Measurements from ENCODE around the gene NEDD4L. TPM values are rescaled to one million over a fixed set of nuclear protein-coding genes. Genes with fewer than 3 reads are reported as not detected.
A peak's percentile ranks its signal among the peaks of the same experiment; 100 is the strongest.

NEDD4L gene
- total RNA-seq, 1 experiment from 2014 or later: 42.9 TPM

DNA sequence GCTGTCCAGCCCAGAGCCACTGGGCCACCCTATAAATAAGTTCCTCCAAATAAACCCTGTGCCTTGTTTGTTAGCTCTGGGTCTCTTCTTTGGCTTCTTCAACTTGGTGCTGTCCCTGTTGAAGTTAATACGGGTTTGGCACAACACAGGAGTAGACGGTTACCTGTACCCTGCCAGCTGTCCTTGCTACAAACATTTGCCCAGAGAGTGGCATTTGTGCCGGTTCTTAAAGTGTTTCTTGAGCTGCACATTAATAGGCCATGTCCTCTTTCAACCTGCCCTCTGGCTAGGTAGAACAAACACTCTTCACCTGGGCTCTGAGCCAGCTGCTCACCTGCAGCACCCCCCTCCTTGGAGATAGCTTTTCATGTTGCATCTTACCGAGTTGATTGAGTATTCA lies 139.2 kb downstream of the NEDD4L start:
- peaks cover 26% of the 10 kb centered on the region for H3K4me1 ChIP-seq (ENCODE audit: control insufficient read depth, insufficient read depth, low read length)
- in situ Hi-C loops (cut with HindIII; ENCODE audit: low pct_unique_long_range_greater_than_20kb, low sequenced_read_pairs): no loop called here

DNA sequence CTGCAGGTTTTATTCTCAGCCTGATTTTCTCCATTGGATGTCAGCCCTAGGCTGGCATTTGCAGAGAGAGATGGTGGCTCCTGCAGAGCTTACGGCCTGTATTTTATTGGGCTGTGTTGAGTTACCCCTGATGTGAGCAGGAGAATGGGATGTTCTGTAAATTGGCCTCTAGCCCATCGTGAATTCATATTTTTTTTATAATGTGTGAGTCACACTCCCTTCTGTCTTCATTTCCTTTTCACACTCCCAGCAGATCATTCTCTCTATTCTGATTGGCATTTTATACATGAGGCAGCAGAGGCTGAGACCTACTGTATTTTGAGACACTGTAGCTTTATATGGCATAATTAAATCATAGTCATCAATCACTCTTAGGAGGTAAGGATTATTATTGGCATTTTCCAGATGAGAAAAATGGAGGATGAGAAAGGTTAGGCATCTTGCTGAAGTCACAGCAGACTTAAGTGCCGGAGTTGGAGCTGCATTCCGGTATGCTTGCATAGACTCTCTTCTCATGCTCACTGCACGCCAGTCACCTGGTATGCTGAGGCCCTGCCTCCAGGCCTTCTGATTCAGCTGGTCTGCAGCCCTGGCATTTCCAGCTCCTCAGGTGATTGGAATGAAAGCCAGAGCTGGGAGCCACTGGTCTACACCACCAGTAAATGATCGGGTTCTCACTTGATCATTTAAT lies 142.4 kb downstream of the NEDD4L start:
- Histone ChIP-seq H3K27me3 (ENCODE audit: control insufficient read depth, insufficient read depth, low read length) (no peaks in the 10 kb centered on the region), H3K9me3 (ENCODE audit: control insufficient read depth, insufficient read depth, low read depth, low read length) (no peaks in the 10 kb centered on the region), H3K4me3 (ENCODE audit: low read depth in 2 of 2, low read length in 2 of 2) (peak overlapping the region in 1 of 2 experiments; percentile 21; a peak in 1 of 4 replicates), H3K36me3 (ENCODE audit: control insufficient read depth, insufficient read depth, low read length) (no peaks in the 10 kb centered on the region), H3K27ac (ENCODE audit: low read length) (peak overlapping the region; percentile 40), H3K4me1 (ENCODE audit: control insufficient read depth, insufficient read depth, low read length) (peaks cover 18% of the 10 kb centered on the region)
- in situ Hi-C loops (cut with HindIII; ENCODE audit: low pct_unique_long_range_greater_than_20kb, low sequenced_read_pairs) (no loop called here), intact Hi-C loops (cut with micrococcal nuclease; ENCODE audit: unreplicated experiment) (loop anchor here (10.0 kb wide), 1 partner anchor 138 kb away; no protein-coding TSS in a partner anchor)
- no TSS peak for BruUV-seq (replicated peaks)
- ChIA-PET POLR2A (no interaction called here), CTCF (no interaction called here)
- DNase-seq (ENCODE audit: low read depth, low spot score): peak; percentile 70
- peak; percentile 93 for ATAC-seq
- TF ChIP-seq, protein P1, sequence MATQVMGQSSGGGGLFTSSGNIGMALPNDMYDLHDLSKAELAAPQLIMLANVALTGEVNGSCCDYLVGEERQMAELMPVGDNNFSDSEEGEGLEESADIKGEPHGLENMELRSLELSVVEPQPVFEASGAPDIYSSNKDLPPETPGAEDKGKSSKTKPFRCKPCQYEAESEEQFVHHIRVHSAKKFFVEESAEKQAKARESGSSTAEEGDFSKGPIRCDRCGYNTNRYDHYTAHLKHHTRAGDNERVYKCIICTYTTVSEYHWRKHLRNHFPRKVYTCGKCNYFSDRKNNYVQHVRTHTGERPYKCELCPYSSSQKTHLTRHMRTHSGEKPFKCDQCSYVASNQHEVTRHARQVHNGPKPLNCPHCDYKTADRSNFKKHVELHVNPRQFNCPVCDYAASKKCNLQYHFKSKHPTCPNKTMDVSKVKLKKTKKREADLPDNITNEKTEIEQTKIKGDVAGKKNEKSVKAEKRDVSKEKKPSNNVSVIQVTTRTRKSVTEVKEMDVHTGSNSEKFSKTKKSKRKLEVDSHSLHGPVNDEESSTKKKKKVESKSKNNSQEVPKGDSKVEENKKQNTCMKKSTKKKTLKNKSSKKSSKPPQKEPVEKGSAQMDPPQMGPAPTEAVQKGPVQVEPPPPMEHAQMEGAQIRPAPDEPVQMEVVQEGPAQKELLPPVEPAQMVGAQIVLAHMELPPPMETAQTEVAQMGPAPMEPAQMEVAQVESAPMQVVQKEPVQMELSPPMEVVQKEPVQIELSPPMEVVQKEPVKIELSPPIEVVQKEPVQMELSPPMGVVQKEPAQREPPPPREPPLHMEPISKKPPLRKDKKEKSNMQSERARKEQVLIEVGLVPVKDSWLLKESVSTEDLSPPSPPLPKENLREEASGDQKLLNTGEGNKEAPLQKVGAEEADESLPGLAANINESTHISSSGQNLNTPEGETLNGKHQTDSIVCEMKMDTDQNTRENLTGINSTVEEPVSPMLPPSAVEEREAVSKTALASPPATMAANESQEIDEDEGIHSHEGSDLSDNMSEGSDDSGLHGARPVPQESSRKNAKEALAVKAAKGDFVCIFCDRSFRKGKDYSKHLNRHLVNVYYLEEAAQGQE (IDR thresholded peaks at IDR 0.05; ENCODE audit: insufficient read depth in 1 of 2, low read depth in 2 of 2, low read length in 1 of 2): no peak
- TF ChIP-seq TCF7L2 (IDR thresholded peaks at IDR 0.05; ENCODE audit: low read depth, low read length) (no peak), SIN3A (IDR thresholded peaks at IDR 0.05; ENCODE audit: borderline replicate concordance, insufficient read depth, low read depth, low read length) (no peak), POLR2AphosphoS5 (IDR thresholded peaks at IDR 0.05; ENCODE audit: low read depth, low read length) (no peak)
- TF ChIP-seq, protein P2, sequence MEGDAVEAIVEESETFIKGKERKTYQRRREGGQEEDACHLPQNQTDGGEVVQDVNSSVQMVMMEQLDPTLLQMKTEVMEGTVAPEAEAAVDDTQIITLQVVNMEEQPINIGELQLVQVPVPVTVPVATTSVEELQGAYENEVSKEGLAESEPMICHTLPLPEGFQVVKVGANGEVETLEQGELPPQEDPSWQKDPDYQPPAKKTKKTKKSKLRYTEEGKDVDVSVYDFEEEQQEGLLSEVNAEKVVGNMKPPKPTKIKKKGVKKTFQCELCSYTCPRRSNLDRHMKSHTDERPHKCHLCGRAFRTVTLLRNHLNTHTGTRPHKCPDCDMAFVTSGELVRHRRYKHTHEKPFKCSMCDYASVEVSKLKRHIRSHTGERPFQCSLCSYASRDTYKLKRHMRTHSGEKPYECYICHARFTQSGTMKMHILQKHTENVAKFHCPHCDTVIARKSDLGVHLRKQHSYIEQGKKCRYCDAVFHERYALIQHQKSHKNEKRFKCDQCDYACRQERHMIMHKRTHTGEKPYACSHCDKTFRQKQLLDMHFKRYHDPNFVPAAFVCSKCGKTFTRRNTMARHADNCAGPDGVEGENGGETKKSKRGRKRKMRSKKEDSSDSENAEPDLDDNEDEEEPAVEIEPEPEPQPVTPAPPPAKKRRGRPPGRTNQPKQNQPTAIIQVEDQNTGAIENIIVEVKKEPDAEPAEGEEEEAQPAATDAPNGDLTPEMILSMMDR (IDR thresholded peaks at IDR 0.05): no peak

More for the DNA sequence above, 139.2 kb downstream of the NEDD4L start:
- no peak overlapping the region for H3K27ac ChIP-seq (ENCODE audit: low read length)
- no peak overlapping the region for H3K4me3 ChIP-seq (ENCODE audit: low read depth in 2 of 2, low read length in 2 of 2)
- TF ChIP-seq, protein P2 (IDR thresholded peaks at IDR 0.05): no peak
- TF ChIP-seq POLR2AphosphoS5 (IDR thresholded peaks at IDR 0.05; ENCODE audit: low read depth, low read length) (no peak), SIN3A (IDR thresholded peaks at IDR 0.05; ENCODE audit: borderline replicate concordance, insufficient read depth, low read depth, low read length) (no peak), TCF7L2 (IDR thresholded peaks at IDR 0.05; ENCODE audit: low read depth, low read length) (no peak)
- TF ChIP-seq, protein P1 (IDR thresholded peaks at IDR 0.05; ENCODE audit: insufficient read depth in 1 of 2, low read depth in 2 of 2, low read length in 1 of 2): no peak
- ChIA-PET CTCF (no interaction called here), POLR2A (no interaction called here)
- no peaks in the 10 kb centered on the region for H3K9me3 ChIP-seq (ENCODE audit: control insufficient read depth, insufficient read depth, low read depth, low read length)
- H3K27me3 ChIP-seq (ENCODE audit: control insufficient read depth, insufficient read depth, low read length): no peaks in the 10 kb centered on the region
- no peak for DNase-seq (ENCODE audit: low read depth, low spot score)
- intact Hi-C loops (cut with micrococcal nuclease; ENCODE audit: unreplicated experiment): loop anchor here (10.0 kb wide), 1 partner anchor 142 kb away; no protein-coding TSS in a partner anchor
- no TSS peak for BruUV-seq (replicated peaks)
- H3K36me3 ChIP-seq (ENCODE audit: control insufficient read depth, insufficient read depth, low read length): no peaks in the 10 kb centered on the region
- no peak for ATAC-seq
